Activated T-helper 1 cell treated with Interleukin-2 at 50 U/mL for 16 hours (primary cell): ENCODE data around the gene SLC22A4.
A peak's percentile ranks its signal among the peaks of the same experiment; 100 is the strongest.

Experiments
- DNase-seq: peaks from one replicate; pipeline ENCODE4 v3.0.0-alpha.2; 2020; ENCODE audit warnings: low read depth

The SLC22A4 gene

GRCh38 chr5:132376694-132377641, 82.8 kb downstream of the SLC22A4 start:
- DNase-seq, result no peak

- no peak for DNase-seq
These were observed 83.5 kb downstream of the SLC22A4 start for GRCh38 chr5:132377738-132378137.

DNA sequence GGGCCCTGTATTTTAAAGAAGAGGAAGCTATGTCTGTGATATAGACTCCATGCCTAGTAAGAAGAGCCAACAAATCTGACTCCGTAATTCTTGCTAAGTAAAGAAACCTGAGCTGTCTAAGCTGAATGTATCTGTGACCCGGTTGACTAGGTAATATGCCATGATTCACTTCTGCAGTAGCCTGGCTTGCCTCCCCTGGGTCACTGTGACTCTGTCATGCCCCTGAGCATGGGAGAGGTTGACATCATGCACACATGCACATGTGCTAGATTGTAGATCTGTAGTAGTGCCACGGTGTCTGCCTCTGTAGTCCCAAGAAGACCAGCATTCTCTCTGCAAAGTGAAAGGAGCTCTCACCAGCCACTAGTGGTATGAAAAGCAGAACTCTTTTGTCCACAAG, 84.4 kb downstream of the SLC22A4 start:
- no peak for DNase-seq

- no peak for DNase-seq
These were observed 85.9 kb downstream of the SLC22A4 start for GRCh38 chr5:132380047-132380446.

GRCh38 chr5:132380741-132381140, 86.5 kb downstream of the SLC22A4 start:
- no peak for DNase-seq

GRCh38 chr5:132381614-132382013, 87.4 kb downstream of the SLC22A4 start:
- DNase-seq, result no peak

DNA sequence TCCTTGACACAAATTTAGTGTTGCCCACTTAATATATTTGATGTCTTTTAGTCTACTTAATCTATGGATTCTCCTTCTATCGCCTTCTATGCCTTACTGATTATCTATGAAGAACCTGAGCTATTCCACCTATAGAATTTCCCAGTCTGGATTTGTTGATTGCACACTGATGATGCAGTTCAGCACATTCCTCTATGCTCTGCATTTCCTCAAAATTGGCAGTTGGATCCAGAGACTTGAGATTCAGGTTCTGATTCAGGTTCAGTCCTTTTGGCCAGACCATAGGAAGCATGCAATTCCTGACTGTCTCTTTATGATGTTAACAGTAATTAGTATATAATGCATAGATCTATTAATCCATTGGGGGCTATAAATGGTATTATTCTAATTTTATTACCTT, 89.1 kb downstream of the SLC22A4 start:
- DNase-seq, result no peak

DNA sequence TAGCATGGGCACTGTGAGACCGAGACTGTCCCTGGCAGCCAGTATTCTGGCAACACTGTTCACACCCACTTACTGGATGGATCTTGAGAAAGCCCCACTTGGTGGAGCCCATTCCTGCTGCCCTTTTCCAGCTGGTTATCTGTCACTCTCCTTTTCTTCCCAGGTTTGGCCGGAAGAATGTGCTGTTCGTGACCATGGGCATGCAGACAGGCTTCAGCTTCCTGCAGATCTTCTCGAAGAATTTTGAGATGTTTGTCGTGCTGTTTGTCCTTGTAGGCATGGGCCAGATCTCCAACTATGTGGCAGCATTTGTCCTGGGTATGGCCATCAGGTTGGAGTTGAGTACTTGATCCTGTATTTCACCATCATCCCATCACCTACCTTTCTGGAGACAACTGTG, 89.8 kb downstream of the SLC22A4 start:
- no peak for DNase-seq

DNA sequence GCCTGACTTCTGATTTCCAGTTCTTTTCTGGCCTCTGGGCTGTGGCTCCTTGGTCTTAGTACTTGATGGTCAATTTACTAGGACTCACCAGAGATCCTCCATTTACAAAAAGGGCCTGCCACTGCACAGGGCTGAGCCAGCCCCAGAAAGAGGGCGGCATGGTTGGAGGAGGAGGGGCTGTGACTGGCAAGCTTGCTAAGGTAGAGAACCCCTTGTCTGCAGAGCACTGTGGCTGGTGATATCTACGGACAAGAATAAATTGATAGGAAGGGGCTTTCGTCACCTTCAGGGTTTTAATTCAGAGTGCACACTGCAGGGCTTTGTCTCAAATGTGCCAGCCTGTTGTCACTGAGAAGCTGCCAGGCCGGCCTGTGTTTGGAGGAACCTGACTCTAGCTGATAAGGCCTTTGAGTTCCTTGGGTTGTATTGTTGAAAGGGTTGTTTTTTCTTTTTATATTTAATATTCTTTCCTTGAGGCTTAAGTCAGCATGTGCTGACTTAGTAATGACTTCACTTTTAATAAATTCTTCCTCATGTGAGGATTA, 90.4 kb downstream of the SLC22A4 start:
- DNase-seq, result no peak

DNA sequence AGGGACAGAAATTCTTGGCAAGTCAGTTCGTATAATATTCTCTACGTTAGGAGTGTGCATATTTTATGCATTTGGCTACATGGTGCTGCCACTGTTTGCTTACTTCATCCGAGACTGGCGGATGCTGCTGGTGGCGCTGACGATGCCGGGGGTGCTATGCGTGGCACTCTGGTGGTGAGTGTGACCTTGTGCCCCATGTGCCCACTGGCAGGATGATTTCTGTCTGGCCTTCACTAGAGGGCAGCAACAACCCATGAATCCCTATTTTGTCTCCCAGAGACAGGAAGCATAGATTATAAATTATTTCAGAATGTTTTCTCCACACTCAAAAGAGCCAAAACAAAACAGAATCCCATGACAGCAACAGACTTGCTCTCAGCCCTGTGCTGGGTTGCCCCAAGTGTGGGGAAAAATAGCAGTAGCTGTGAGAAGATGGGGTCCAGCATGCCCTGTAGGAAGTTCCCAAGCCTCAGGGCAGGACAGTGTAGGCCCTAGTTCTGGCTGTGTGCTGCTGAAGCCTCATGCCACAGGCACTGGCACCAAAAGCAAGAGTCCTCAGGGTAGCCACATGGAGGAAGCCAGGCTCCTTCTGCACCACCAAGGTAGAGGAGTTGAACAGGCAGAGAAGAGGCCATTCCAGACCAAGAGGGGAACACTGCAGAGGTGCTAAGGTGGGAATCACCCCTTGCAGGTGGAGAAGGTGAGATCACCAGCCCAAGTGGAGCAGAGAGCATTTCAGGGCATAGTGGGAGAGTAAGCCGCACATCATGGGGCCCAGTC, 91.3 kb downstream of the SLC22A4 start:
- peak; percentile 36 for DNase-seq

- peak; percentile 58 for DNase-seq
These were observed 92.6 kb downstream of the SLC22A4 start for GRCh38 chr5:132386644-132387286.

DNA sequence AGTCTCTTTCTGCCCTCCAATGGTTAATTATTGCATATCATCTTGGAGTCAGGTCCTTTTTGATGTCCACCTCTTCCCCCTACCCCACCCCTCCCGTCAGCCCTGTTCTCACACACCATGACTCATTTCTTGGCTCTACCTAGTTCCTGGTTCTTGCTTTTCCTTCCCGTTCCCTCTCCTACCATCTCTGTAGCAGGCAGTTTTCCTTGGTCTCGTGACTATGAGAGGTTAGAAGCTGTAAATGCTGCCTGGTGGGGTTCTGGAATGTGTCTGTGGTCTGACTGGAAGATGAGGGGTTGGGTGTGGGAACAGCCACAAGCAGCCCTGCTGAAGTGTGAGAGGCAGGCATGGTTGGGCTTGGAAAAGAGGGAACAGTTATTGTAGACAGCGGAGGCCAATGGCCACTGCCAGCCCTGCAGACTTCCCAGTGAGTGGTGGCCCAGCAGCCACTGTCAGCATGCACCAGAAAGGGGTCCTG, 93.5 kb downstream of the SLC22A4 start:
- DNase-seq, result no peak

DNA sequence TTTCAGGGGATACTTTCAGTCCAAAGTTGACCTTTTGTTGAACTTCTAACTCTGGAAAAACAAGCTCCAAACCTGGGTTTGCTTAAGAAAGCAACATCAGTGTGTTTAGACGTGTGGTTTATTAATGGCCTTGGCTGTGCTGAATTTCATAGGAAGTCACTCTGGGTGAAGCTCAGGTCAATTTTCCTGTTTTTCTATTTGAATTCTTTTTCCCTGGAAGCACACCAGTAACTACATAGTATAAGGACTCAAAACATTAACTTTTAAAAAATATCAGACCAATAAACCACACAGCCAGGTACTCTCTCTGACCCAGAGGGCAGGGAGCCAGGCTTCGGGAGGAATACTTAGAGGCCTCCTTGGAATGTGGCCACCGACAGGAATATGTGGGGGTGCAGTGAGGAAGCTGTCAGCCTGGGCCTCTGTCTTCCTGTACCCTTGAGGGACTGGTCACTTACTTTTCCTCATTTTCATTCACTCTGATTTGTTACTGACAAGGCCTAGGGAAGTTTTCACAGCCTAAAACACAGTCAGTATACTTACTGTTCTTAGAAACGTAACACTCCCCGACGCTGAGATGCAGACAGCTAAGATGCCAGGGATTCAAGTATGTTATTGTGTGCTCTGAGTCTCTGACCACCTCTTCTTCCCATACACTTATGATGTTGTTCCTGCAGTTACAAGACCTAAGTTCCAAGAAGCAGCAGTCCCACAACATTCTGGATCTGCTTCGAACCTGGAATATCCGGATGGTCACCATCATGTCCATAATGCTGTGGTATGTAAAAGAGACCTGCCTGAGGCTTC, 94.3 kb downstream of the SLC22A4 start:
- DNase-seq, result no peak

- DNase-seq, result no peak
These were observed 94.8 kb downstream of the SLC22A4 start for GRCh38 chr5:132389051-132389331.

- no peak for DNase-seq
These were observed 95.5 kb downstream of the SLC22A4 start for GRCh38 chr5:132389585-132390286.

DNA sequence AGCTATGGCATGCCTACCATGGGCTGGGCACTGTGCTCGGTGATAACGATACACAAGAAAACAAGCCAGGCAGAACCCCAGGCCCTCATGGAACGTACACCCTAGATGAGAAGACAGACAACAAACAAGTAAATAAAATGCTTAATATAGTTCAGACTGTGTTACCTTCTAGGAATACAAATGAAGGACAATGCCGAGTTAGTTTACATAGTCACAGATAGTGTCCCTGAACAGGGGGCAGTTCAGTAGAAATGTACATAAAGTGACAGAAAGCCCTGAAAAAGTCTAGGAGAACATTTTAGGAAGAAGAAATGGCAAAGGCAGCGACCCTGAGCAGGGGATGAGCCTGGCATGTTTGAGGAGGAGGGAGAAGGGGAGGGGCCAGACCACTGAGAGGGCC, 97.1 kb downstream of the SLC22A4 start:
- no peak for DNase-seq

DNA sequence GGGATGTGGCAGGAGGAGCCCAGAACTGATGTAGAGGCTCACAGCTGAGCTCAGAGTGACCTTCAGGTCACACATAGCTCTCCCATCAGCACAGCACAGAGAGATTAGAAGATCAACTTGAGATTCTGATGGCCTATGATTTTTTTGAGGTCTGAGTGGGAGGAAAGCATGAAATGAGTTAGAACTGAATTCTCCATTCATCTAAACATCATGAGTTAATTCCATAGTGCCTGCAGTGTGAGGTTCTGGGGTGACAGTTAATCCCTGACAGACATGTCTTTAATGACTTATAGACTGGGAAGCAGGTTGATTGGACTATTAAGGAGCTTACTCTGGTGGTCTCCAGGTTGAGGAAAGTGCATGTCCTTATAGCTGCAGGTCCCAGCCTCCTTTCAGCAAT, 97.7 kb downstream of the SLC22A4 start:
- DNase-seq, result no peak

DNA sequence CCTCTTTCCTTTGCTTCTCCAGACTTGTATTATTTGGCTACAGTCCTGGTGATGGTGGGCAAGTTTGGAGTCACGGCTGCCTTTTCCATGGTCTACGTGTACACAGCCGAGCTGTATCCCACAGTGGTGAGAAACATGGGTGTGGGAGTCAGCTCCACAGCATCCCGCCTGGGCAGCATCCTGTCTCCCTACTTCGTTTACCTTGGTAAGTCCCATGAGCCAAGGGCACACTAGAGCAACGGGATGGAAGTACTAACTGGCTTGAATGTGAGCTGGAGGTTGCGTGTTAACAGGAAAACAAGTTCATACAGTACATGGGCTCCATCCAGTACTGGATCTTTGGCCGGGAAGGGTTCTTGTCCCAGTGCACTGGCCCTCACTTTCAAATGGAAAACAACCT, 98.2 kb downstream of the SLC22A4 start:
- DNase-seq, result no peak

- DNase-seq, result no peak
These were observed 99.0 kb downstream of the SLC22A4 start for GRCh38 chr5:132392978-132393825.
